Mucosa of rectum (tissue), 2 donors: Measurements from ENCODE around the gene TBC1D2.

Experiments used
- H3K27ac ChIP-seq, 2 donors: one replicate each; pipeline ENCODE4 v1.7.0; 2013; ENCODE audit warnings: inconsistent platforms in 2 of 2, low read depth in 2 of 2, low read length in 2 of 2
- H3K27me3 ChIP-seq, 2 donors: one replicate each; pipeline ENCODE4 v1.7.0; 2013; ENCODE audit warnings: low read length in 2 of 2; ENCODE audit not compliant: control insufficient read depth in 2 of 2, insufficient read depth in 2 of 2
- H3K36me3 ChIP-seq, 2 donors: one replicate each; pipeline ENCODE4 v1.7.0; 2013; ENCODE audit warnings: low read length in 2 of 2; ENCODE audit not compliant: control insufficient read depth in 2 of 2, insufficient read depth in 2 of 2
- H3K4me1 ChIP-seq, 2 donors: one replicate each; pipeline ENCODE4 v1.7.0; 2013; ENCODE audit warnings: low read length in 2 of 2, mild to moderate bottlenecking in 1 of 2; ENCODE audit not compliant: control insufficient read depth in 2 of 2, insufficient read depth in 2 of 2
- H3K4me3 ChIP-seq, 2 donors: one replicate each; pipeline ENCODE4 v1.7.0; 2013; ENCODE audit warnings: low read length in 2 of 2
- H3K9ac ChIP-seq, 2 donors: one replicate each; pipeline ENCODE4 v1.7.0; 2013; ENCODE audit warnings: low read length in 2 of 2, low read depth in 1 of 2, mild to moderate bottlenecking in 1 of 2
- H3K9me3 ChIP-seq, 2 donors: one replicate each; pipeline ENCODE4 v1.7.0; 2013; ENCODE audit warnings: low read length in 2 of 2; ENCODE audit not compliant: control insufficient read depth in 2 of 2
- donor health status: healthy.
- donor health status: Normal muscosa, but diverticular disease.

Gene TBC1D2

DNA sequence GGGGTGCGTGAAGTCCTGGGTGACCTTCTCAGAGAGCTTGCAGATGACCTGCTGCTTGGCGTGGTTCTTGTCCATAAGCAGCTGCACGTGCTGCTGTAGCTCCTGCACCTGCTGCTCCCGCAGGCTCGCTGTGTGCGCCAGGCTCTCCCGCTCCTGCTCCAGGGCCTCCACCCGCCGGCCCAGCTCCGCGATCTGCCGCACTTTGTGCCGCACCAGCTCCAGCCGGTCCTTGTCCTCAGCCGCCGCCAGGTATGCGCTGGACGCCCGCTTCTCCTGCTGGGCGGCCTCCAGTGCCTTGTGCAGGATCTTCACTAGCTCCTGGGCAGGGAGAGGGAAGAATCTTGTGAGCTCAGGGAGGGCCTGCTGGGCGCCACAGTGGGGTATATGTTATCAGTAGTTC lies 34.5 kb downstream of the TBC1D2 start:
- H3K4me3 ChIP-seq, result no peak overlapping the region
- no peaks in the 10 kb centered on the region for H3K9me3 ChIP-seq
- no peak overlapping the region for H3K9ac ChIP-seq
- no peak overlapping the region for H3K27ac ChIP-seq
- peaks cover 23 to 38% of the 10 kb centered on the region in 2 donors for H3K36me3 ChIP-seq
- no peaks in the 10 kb centered on the region for H3K27me3 ChIP-seq
- peaks cover 6 to 9% of the 10 kb centered on the region in 2 donors for H3K4me1 ChIP-seq

GRCh38 chr9:98219794-98220370 lies 35.6 kb downstream of the TBC1D2 start:
- Histone ChIP-seq H3K4me3 (no peak overlapping the region), H3K4me1 (peaks cover 0 to 4% of the 10 kb centered on the region in 2 donors), H3K36me3 (peaks cover 26 to 39% of the 10 kb centered on the region in 2 donors), H3K9ac (no peak overlapping the region), H3K27me3 (no peaks in the 10 kb centered on the region), H3K9me3 (no peaks in the 10 kb centered on the region), H3K27ac (no peak overlapping the region)

GRCh38 chr9:98219364-98219716 lies 36.1 kb downstream of the TBC1D2 start:
- Histone ChIP-seq H3K36me3 (peaks cover 30 to 39% of the 10 kb centered on the region in 2 donors), H3K9me3 (no peaks in the 10 kb centered on the region), H3K27me3 (no peaks in the 10 kb centered on the region), H3K4me3 (no peak overlapping the region), H3K4me1 (peaks cover 0 to 4% of the 10 kb centered on the region in 2 donors), H3K27ac (no peak overlapping the region), H3K9ac (no peak overlapping the region)

DNA sequence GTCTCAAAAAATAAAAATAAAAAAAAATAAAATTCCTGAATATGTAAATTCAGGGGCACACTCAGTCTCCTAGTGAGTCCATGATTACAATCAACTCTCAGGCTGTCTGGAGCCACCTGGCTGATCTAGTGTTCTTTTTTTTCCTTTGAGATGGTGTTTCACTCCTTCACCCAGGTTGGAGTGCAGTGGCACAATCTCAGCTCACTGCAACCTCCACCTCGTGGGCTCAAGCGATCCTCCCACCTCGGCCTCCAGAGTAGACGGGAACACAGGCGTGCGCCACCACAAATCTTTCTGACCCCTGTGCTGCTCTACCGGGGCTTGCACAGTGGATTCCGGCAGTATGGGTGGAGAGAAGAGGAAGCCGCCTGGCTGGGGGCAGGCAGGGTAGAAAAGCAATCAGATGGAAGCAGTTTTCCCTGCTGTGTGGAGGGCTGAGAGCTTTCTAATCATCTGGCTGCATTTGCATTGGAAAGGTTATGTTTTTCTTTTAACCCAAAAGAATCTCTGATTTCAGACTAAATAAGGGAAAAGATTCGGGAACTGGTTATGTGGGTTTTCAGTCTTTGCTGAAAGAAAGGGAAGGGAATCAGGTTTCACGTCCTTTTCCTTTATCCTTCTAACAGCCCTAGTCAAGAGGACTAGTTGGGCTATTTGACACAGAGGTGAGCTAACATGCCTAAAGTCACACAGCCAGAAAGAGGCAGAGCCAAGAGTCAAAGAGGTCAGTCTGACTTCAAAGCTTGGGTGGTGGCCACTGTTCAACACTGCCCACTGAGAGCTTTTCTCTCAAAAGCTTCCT lies 36.7 kb downstream of the TBC1D2 start:
- no peak overlapping the region for H3K9ac ChIP-seq
- peaks cover 32 to 39% of the 10 kb centered on the region in 2 donors for H3K36me3 ChIP-seq
- peaks cover 0 to 4% of the 10 kb centered on the region in 2 donors for H3K4me1 ChIP-seq
- H3K4me3 ChIP-seq, result no peak overlapping the region
- H3K27me3 ChIP-seq, result no peaks in the 10 kb centered on the region
- H3K27ac ChIP-seq, result no peak overlapping the region
- H3K9me3 ChIP-seq, result no peaks in the 10 kb centered on the region

- no peaks in the 10 kb centered on the region for H3K27me3 ChIP-seq
- H3K27ac ChIP-seq, result no peak overlapping the region
- H3K4me3 ChIP-seq, result no peak overlapping the region
- no peak overlapping the region for H3K9ac ChIP-seq
- no peaks in the 10 kb centered on the region for H3K4me1 ChIP-seq
- H3K36me3 ChIP-seq, result peaks cover 35 to 37% of the 10 kb centered on the region in 2 donors
- H3K9me3 ChIP-seq, result no peaks in the 10 kb centered on the region
These were observed 38.2 kb downstream of the TBC1D2 start for GRCh38 chr9:98217255-98217654.

- H3K27ac ChIP-seq, result no peak overlapping the region
- peaks cover 35 to 37% of the 10 kb centered on the region in 2 donors for H3K36me3 ChIP-seq
- H3K4me1 ChIP-seq, result peaks cover 0 to 2% of the 10 kb centered on the region in 2 donors
These were observed 39.1 kb downstream of the TBC1D2 start for GRCh38 chr9:98216391-98216790.

GRCh38 chr9:98215821-98216220 lies 39.6 kb downstream of the TBC1D2 start:
- Histone ChIP-seq H3K27ac (no peak overlapping the region), H3K27me3 (no peaks in the 10 kb centered on the region), H3K4me1 (peaks cover 3 to 6% of the 10 kb centered on the region in 2 donors), H3K4me3 (no peak overlapping the region), H3K36me3 (peaks cover 32 to 34% of the 10 kb centered on the region in 2 donors), H3K9me3 (no peaks in the 10 kb centered on the region), H3K9ac (no peak overlapping the region)

More at GRCh38 chr9:98216391-98216790, 39.1 kb downstream of the TBC1D2 start:
- no peaks in the 10 kb centered on the region for H3K9me3 ChIP-seq
- H3K27me3 ChIP-seq, result no peaks in the 10 kb centered on the region
- no peak overlapping the region for H3K4me3 ChIP-seq
- H3K9ac ChIP-seq, result no peak overlapping the region

DNA sequence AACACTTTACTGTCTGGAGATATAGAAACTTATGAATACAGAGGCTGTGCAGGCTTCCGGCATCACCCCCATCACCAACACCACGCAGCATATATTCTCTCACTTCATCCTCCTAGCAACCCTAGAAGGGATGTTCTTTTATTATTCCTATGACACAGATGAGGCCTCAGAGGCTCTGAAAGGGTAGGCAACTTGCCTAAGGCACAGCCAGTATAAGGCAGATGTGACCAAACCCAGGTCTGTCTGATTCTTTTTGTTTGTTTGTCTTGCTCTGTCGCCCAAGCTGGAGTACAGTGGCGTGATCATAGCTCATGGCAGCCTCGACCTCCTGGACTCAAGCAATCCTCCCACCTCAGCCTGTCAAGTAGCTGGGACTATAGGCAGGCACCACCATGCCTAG lies 40.2 kb downstream of the TBC1D2 start:
- H3K36me3 ChIP-seq, result peaks cover 30 to 31% of the 10 kb centered on the region in 2 donors
- H3K9me3 ChIP-seq, result no peaks in the 10 kb centered on the region
- no peak overlapping the region for H3K4me3 ChIP-seq
- H3K4me1 ChIP-seq, result peaks cover 4 to 6% of the 10 kb centered on the region in 2 donors
- no peak overlapping the region for H3K9ac ChIP-seq
- H3K27me3 ChIP-seq, result no peaks in the 10 kb centered on the region
- no peak overlapping the region for H3K27ac ChIP-seq

GRCh38 chr9:98214811-98215210 lies 40.6 kb downstream of the TBC1D2 start:
- Histone ChIP-seq H3K4me1 (peaks cover 4 to 6% of the 10 kb centered on the region in 2 donors), H3K4me3 (no peak overlapping the region), H3K9me3 (no peaks in the 10 kb centered on the region), H3K27ac (no peak overlapping the region), H3K36me3 (peaks cover 29% of the 10 kb centered on the region in 2 donors), H3K27me3 (no peaks in the 10 kb centered on the region), H3K9ac (no peak overlapping the region)

DNA sequence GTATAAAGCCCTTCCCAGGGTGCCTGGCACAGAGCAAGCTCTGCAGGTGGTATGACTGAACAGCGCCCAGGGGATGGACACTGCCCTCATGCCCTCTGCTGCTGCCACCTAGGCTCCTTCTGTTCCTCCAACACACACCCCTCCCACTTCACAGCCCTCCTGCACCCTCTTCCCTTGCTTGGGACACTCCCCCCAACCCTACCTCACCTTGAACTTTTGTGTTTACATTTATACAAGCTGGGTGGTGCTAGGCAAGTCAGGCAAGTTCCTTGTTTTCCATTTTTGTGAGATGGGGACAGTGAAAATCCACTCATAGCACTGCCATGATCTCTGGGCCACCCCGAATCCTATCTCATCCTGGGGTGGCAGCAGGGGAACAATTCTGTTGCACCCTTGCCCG lies 44.2 kb downstream of the TBC1D2 start:
- H3K27me3 ChIP-seq, result no peaks in the 10 kb centered on the region
- H3K36me3 ChIP-seq, result peaks cover 31% of the 10 kb centered on the region in 2 donors
- H3K4me1 ChIP-seq, result peaks cover 4 to 6% of the 10 kb centered on the region in 2 donors
- no peak overlapping the region for H3K9ac ChIP-seq
- no peaks in the 10 kb centered on the region for H3K9me3 ChIP-seq
- H3K27ac ChIP-seq, result no peak overlapping the region
- H3K4me3 ChIP-seq, result no peak overlapping the region
